Kidney (tissue), 14 donors: ENCODE data around the gene DPH7. TPM values are rescaled to one million over a fixed set of nuclear protein-coding genes. Genes with fewer than 3 reads are reported as not detected.
"Not testable (repeated sequence)": the region's sequence is repeated elsewhere in the genome, so short reads cannot be mapped to it uniquely, and the experiment has no call there.

Experiments
- DNase-seq, 5 donors: peaks; one replicate each; pipeline ENCODE4 v3.0.0-alpha.2; 2013 to 2020
- FAIRE-seq: peaks from 2 replicates; lab custom pipeline; 2012; peaks lifted over from hg19 to GRCh38; lab: Jason Lieb, UNC
- H3K27ac ChIP-seq, 2 donors: one replicate each; pipeline ENCODE4 v1.7.0; 2013; ENCODE audit warnings: low read depth in 2 of 2, low read length in 2 of 2, inconsistent platforms in 1 of 2
- H3K27me3 ChIP-seq: one replicate; pipeline ENCODE4 v1.7.1; 2013; ENCODE audit warnings: low read length, inconsistent platforms; ENCODE audit not compliant: control insufficient read depth, insufficient read depth
- H3K36me3 ChIP-seq, 3 donors: one replicate each; pipeline versions ENCODE4 v1.7.0 to v1.7.1; 2013; ENCODE audit warnings: low read length in 3 of 3, control low read depth in 1 of 3, inconsistent platforms in 1 of 3; ENCODE audit not compliant: insufficient read depth in 3 of 3, control insufficient read depth in 2 of 3
- H3K4me1 ChIP-seq, 3 donors: one replicate each; pipeline versions ENCODE4 v1.7.0 to v1.7.1; 2013; ENCODE audit warnings: low read length in 3 of 3, inconsistent platforms in 1 of 3, low read depth in 1 of 3; ENCODE audit not compliant: control insufficient read depth in 2 of 3, insufficient read depth in 2 of 3
- H3K4me3 ChIP-seq, 3 donors: one replicate each; pipeline versions ENCODE4 v1.7.0 to v1.8.1; 2013; ENCODE audit warnings: low read length in 3 of 3, control low read depth in 1 of 3, inconsistent platforms in 1 of 3
- H3K9ac ChIP-seq, 3 donors: one replicate each; pipeline versions ENCODE4 v1.7.0 to v1.7.1; 2013; ENCODE audit warnings: low read length in 3 of 3, control low read depth in 1 of 3, inconsistent platforms in 1 of 3
- H3K9me3 ChIP-seq, 3 donors: one replicate each; pipeline versions ENCODE4 v1.7.0 to v1.7.1; 2013; ENCODE audit warnings: low read length in 3 of 3, control low read depth in 1 of 3, inconsistent platforms in 1 of 3; ENCODE audit not compliant: control insufficient read depth in 2 of 3, insufficient read depth in 1 of 3
- intact Hi-C: fragments of 100-400 bp; cut with DNase I; formaldehyde crosslinking; loops from one replicate; pipeline ENCODE4 v1.11.1; 2022
- polyA plus RNA-seq: library from polyadenylated mRNA; stranded (reverse); fragments of 350-450 nt; fragmentation: Illumina TruSeq; extraction: RNeasy Lipid Tissue Mini Kit (QIAGEN cat#74804); gene quantifications from one replicate; pipeline ENCODE4 v1.2.3, GENCODE V29; 2014; ENCODE audit warnings: low read depth, low replicate concordance; ENCODE audit not compliant: insufficient read depth
- total RNA-seq: library from RNA; stranded (reverse); fragmentation: NEBNext Ultra II Directional; extraction: Animal tissue kit (Norgen Biotek cat#: 25700); gene quantifications from one replicate; pipeline ENCODE4 v1.2.1, GENCODE V29; 2021
- TF ChIP-seq, protein P1 (sequence below): IDR thresholded peaks from 3 replicates; pipeline ENCODE4 v1.5.1; 2012; ENCODE audit warnings: mild to moderate bottlenecking, moderate library complexity, borderline replicate concordance; ENCODE audit not compliant: insufficient read depth; ENCODE audit errors: extremely low read depth
- donor health status: control.
- donor health status: control.
- donor health status: control.
- donor health status: control.
- donor health status: control.
- donor health status: DM: yes; HTN: yes; CAD: no.
- donor health status: Normal renal cell carcinoma (clear cell type).

Gene DPH7
- total and polyA plus RNA-seq, 2 donors from 2014 or later, result 23.2 to 31.4 TPM

DNA sequence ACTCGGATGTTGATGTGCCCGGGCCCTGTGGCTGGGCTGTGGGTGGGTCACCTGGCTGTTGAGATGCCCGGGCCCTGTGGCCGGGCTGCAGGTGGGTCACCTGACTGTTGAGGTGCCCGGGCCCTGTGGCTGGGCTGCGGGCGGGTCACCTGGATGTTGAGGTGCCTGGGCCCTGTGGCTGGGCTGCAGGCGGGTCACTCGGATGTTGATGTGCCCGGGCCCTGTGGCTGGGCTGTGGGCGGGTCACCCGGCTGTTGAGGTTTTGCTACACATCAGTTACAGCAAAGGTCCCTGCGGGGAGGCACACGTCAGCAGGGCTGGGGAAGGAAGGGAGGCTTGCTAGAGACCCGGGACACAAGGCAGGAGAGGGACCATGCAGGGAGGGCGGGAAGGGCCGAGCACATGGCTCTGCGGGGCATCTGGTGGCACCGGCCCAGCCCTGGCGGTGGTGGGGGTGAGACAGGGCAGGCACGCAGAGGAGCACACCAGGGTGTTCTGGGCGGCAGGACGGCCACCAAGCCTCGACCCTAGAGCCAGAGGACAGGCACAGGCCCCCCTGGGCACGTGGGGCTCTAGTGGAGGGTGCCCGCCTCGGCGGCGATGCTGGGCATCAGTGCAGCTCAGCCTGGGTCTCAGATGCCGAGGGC is 63.9 kb downstream of the DPH7 start:
- Histone ChIP-seq H3K36me3 (no peaks in the 10 kb centered on the region), H3K4me1 (no peaks in the 10 kb centered on the region), H3K4me3 (no peak overlapping the region), H3K27me3 (no peaks in the 10 kb centered on the region), H3K9ac (no peak overlapping the region), H3K9me3 (no peaks in the 10 kb centered on the region), H3K27ac (no peak overlapping the region)
- DNase-seq (no peak), FAIRE-seq (no peak)
- TF ChIP-seq, protein P1, sequence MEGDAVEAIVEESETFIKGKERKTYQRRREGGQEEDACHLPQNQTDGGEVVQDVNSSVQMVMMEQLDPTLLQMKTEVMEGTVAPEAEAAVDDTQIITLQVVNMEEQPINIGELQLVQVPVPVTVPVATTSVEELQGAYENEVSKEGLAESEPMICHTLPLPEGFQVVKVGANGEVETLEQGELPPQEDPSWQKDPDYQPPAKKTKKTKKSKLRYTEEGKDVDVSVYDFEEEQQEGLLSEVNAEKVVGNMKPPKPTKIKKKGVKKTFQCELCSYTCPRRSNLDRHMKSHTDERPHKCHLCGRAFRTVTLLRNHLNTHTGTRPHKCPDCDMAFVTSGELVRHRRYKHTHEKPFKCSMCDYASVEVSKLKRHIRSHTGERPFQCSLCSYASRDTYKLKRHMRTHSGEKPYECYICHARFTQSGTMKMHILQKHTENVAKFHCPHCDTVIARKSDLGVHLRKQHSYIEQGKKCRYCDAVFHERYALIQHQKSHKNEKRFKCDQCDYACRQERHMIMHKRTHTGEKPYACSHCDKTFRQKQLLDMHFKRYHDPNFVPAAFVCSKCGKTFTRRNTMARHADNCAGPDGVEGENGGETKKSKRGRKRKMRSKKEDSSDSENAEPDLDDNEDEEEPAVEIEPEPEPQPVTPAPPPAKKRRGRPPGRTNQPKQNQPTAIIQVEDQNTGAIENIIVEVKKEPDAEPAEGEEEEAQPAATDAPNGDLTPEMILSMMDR, result no peak
- intact Hi-C loops, result no loop called here

DNA sequence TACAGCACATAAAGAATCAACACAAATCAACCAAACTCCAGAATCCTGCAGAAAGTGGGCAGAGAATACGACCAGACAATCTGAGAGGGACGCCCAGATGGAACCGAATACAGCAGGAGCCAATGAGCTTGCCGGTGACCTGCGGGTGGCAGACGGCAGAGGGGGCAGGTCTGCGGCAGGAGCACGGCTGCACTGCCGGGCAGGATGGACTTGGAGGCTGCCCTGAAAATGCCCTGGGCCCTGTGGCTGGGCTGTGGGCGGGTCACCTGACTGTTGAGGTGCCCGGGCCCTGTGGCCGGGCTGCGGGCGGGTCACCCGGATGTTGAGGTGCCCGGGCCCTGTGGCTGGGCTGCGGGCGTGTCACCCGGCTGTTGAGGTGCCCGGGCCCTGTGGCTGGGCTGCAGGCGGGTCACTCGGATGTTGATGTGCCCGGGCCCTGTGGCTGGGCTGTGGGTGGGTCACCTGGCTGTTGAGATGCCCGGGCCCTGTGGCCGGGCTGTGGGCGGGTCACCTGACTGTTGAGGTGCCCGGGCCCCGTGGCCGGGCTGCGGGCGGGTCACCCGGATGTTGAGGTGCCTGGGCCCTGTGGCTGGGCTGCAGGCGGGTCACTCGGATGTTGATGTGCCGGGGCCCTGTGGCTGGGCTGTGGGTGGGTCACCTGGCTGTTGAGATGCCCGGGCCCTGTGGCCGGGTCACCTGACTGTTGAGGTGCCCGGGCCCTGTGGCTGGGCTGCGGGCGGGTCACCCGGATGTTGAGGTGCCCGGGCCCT is 64.7 kb downstream of the DPH7 start:
- H3K27ac ChIP-seq, H3K9me3 ChIP-seq, H3K36me3 ChIP-seq, H3K4me1 ChIP-seq, H3K9ac ChIP-seq, H3K4me3 ChIP-seq, H3K27me3 ChIP-seq, intact Hi-C loops, FAIRE-seq: not testable (repeated sequence)
- peak in 1 of 5 donors; percentile 46 for DNase-seq

DNA sequence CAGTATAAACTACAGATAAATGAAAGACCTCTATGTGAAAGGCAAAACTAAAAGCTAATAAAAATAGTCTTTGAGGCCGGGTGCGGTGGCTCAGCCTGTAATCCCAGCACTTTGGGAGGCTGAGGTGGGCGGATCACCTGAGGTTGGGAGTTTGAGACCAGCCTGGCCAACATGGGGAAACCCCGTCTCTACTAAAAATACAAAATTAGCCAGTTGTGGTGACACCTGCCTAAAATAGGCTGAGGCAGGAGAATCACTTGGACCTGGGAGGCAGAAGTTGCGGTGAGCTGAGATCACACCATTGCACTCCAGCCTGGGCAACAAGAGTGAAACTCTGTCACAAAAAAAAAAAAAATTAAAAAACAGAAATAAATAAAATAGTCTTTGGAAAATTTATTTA is 65.6 kb downstream of the DPH7 start:
- H3K4me1 ChIP-seq, FAIRE-seq, H3K4me3 ChIP-seq, H3K27ac ChIP-seq, intact Hi-C loops, H3K27me3 ChIP-seq, H3K9ac ChIP-seq, H3K36me3 ChIP-seq, DNase-seq, H3K9me3 ChIP-seq: not testable (repeated sequence)

DNA sequence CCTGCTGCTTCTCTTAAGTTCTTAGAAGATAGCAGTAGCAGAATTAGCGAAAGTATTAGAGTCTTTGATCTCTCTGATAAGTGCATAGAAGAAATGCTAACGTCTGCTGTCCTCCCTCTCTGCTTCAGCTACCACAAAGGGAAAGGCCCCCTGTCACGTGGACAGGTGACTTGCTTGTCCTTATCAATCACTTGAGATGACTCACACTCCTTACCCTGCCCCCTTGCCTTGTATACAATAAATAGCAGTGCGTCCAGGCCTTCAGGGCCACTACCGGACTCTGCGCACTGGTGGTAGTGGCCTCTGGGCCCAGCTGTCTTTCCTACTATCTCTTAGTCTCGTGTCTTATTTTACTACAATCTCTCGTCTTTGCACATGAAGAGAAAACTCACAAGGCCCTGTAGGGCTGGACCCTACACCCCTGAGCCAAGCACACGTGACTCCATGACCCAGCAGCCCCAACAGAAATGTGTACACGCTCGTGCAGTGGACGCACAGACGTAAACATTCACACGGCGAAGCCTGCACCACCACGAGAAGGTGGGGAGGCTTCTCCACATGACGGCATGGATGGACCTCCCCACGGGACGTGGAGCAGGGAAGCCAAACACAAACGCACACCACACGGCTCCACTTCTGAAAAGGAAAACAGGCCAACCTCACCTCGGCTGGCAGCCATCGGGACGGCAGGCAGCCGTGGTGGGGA is 66.8 kb downstream of the DPH7 start:
- TF ChIP-seq, protein P1, result no peak
- DNase-seq, result peak in 1 of 5 donors; percentile 48
- intact Hi-C loops, result no loop called here
- Histone ChIP-seq H3K27me3 (no peaks in the 10 kb centered on the region), H3K36me3 (no peaks in the 10 kb centered on the region), H3K27ac (no peak overlapping the region), H3K9me3 (no peaks in the 10 kb centered on the region), H3K4me3 (no peak overlapping the region), H3K9ac (no peak overlapping the region), H3K4me1 (no peaks in the 10 kb centered on the region)
- no peak for FAIRE-seq

DNA sequence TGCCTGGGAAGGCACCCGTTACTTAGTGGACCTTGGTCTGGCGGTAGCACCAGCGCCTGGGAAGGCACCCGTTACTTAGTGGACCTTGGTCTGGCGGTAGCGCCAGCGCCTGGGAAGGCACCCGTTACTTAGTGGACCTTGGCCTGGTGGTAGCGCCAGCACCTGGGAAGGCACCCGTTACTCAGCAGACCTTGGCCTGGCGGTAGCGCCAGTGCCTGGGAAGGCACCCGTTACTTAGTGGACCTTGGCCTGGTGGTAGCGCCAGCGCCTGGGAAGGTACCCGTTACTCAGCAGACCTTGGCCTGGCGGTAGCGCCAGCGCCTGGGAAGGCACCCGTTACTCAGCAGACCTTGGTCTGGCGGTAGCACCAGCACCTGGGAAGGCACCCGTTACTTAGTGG is 67.6 kb downstream of the DPH7 start:
- peak in 1 of 5 donors; percentile 74 for DNase-seq
- intact Hi-C loops, H3K4me3 ChIP-seq, FAIRE-seq, H3K9me3 ChIP-seq, H3K9ac ChIP-seq, H3K27me3 ChIP-seq, H3K27ac ChIP-seq, H3K36me3 ChIP-seq, H3K4me1 ChIP-seq: not testable (repeated sequence)
